DND-41 (cell line): ENCODE measurements around the gene CCDC102B.

Experiments
- ATAC-seq: fragments of 200-7000 bp; cut with Tn5 transposase; 3 replicates; pipeline ENCODE4 v1.9.1; 2021; ENCODE audit warnings: low read depth; ENCODE audit not compliant: insufficient read depth
- DNase-seq: peaks from one replicate; pipeline ENCODE4 v3.0.0-alpha.2; 2020
- H2AFZ ChIP-seq: 2 replicates; pipeline ENCODE4 v1.6.0; 2012; ENCODE audit warnings: low read depth, low read length
- H3K27ac ChIP-seq: 2 replicates; pipeline ENCODE4 v1.5.1; 2012; ENCODE audit warnings: low read length, inconsistent platforms
- H3K27me3 ChIP-seq: fragments of 200-600 bp; sonication (generic); 2 replicates; pipeline ENCODE4 v1.6.0; 2012; ENCODE audit warnings: low read length, mild to moderate bottlenecking, inconsistent platforms; ENCODE audit not compliant: insufficient read depth, poor library complexity
- H3K36me3 ChIP-seq: 2 replicates; pipeline ENCODE4 v1.5.1; 2012; ENCODE audit warnings: low read length, inconsistent platforms; ENCODE audit not compliant: insufficient read depth
- H3K4me1 ChIP-seq: 2 replicates; pipeline ENCODE4 v1.5.1; 2012; ENCODE audit warnings: mild to moderate bottlenecking, low read length; ENCODE audit not compliant: insufficient read depth
- H3K4me2 ChIP-seq: 2 replicates; pipeline ENCODE4 v1.6.0; 2012; ENCODE audit warnings: mild to moderate bottlenecking, moderate library complexity, low read length, inconsistent platforms; ENCODE audit not compliant: insufficient read depth
- H3K4me3 ChIP-seq, 2 experiments: fragments of 200-600 bp in 1 of 2; shearing (Covaris generic) in 1 of 2; 2 replicates each; pipeline ENCODE4 v1.5.1; 2012 to 2016; ENCODE audit warnings: inconsistent platforms in 2 of 2, low read length in 2 of 2, mild to moderate bottlenecking in 2 of 2, low read depth in 1 of 2, moderate library complexity in 1 of 2
- H3K79me2 ChIP-seq: 2 replicates; pipeline ENCODE4 v1.6.0; 2012; ENCODE audit warnings: low read length, inconsistent platforms; ENCODE audit not compliant: insufficient read depth
- H3K9ac ChIP-seq: 2 replicates; pipeline ENCODE4 v1.6.0; 2012; ENCODE audit warnings: low read depth, mild to moderate bottlenecking, inconsistent platforms, low read length, moderate library complexity
- H3K9me3 ChIP-seq: 2 replicates; pipeline ENCODE4 v1.5.1; 2012; ENCODE audit warnings: low read length, moderate library complexity, mild to moderate bottlenecking, inconsistent platforms; ENCODE audit not compliant: insufficient read depth, severe bottlenecking
- H4K20me1 ChIP-seq: 2 replicates; pipeline ENCODE4 v1.6.0; 2012; ENCODE audit warnings: low read length; ENCODE audit not compliant: insufficient read depth
- CTCF ChIP-seq: IDR thresholded peaks from 2 replicates; pipeline ENCODE4 v1.5.1; 2012; ENCODE audit warnings: borderline replicate concordance, low read length, moderate library complexity, mild to moderate bottlenecking; ENCODE audit not compliant: poor library complexity, severe bottlenecking; ENCODE audit errors: extremely low read depth
- EZH2 ChIP-seq: IDR thresholded peaks from 3 replicates; pipeline ENCODE4 v1.6.1; 2012; ENCODE audit warnings: borderline replicate concordance, low read depth, mild to moderate bottlenecking, moderate library complexity, low read length, inconsistent platforms; ENCODE audit not compliant: severe bottlenecking

The CCDC102B gene

GRCh38 chr18:68956650-68957049 lies 158.8 kb downstream of the CCDC102B start:
- no peaks in the 10 kb centered on the region for H4K20me1 ChIP-seq
- no peak for ATAC-seq
- no peak overlapping the region for H3K4me3 ChIP-seq
- H2AFZ ChIP-seq: no peak overlapping the region
- no peaks in the 10 kb centered on the region for H3K4me1 ChIP-seq
- H3K9ac ChIP-seq: no peak overlapping the region
- no peaks in the 10 kb centered on the region for H3K36me3 ChIP-seq
- no peaks in the 10 kb centered on the region for H3K9me3 ChIP-seq
- TF ChIP-seq EZH2: no peak
- TF ChIP-seq CTCF: no peak
- no peak overlapping the region for H3K27ac ChIP-seq
- DNase-seq: no peak
- H3K4me2 ChIP-seq: no peak overlapping the region
- no peaks in the 10 kb centered on the region for H3K79me2 ChIP-seq
- no peaks in the 10 kb centered on the region for H3K27me3 ChIP-seq

- no peak for DNase-seq
- Histone ChIP-seq H3K27ac (no peak overlapping the region), H3K4me3 (no peak overlapping the region), H3K36me3 (no peaks in the 10 kb centered on the region), H3K9me3 (no peaks in the 10 kb centered on the region), H4K20me1 (no peaks in the 10 kb centered on the region), H3K27me3 (no peaks in the 10 kb centered on the region), H3K4me1 (no peaks in the 10 kb centered on the region), H3K9ac (no peak overlapping the region), H3K79me2 (no peaks in the 10 kb centered on the region), H2AFZ (no peak overlapping the region), H3K4me2 (no peak overlapping the region)
- TF ChIP-seq EZH2 (no peak), CTCF (no peak)
- ATAC-seq: no peak
Observed at GRCh38 chr18:68960355-68960754, 162.5 kb downstream of the CCDC102B start.

DNA sequence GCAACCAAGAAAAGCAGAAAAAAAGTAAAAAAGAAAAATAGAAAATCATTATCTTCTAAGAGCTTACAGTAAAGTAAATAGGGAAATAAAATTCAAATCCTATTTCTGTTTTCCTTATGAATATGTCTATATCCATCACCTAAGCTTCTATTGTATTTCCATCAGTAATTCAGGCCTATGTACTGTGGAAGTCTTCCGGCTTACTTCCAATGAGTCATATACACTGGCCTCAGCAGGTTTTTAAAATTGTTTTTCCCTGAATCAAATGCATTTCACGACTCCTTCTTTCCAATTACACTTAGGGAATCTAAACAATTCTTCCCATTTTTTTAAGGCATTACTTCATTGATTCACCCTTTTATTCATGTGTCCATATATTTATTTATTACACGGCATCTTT lies 164.7 kb downstream of the CCDC102B start:
- Histone ChIP-seq H3K27me3 (no peaks in the 10 kb centered on the region), H3K27ac (no peak overlapping the region), H3K4me3 (no peak overlapping the region), H3K9me3 (no peaks in the 10 kb centered on the region), H4K20me1 (no peaks in the 10 kb centered on the region), H2AFZ (no peak overlapping the region), H3K4me2 (no peak overlapping the region), H3K4me1 (no peaks in the 10 kb centered on the region), H3K79me2 (no peaks in the 10 kb centered on the region), H3K9ac (no peak overlapping the region), H3K36me3 (no peaks in the 10 kb centered on the region)
- no peak for DNase-seq
- TF ChIP-seq EZH2 (no peak), CTCF (no peak)
- ATAC-seq: no peak

GRCh38 chr18:68965817-68966216 lies 167.9 kb downstream of the CCDC102B start:
- H3K79me2 ChIP-seq: no peaks in the 10 kb centered on the region
- no peak overlapping the region for H3K9ac ChIP-seq
- TF ChIP-seq EZH2 (no peak), CTCF (no peak)
- no peak overlapping the region for H3K4me3 ChIP-seq
- no peak overlapping the region for H3K4me2 ChIP-seq
- no peaks in the 10 kb centered on the region for H4K20me1 ChIP-seq
- no peak overlapping the region for H2AFZ ChIP-seq
- H3K36me3 ChIP-seq: no peaks in the 10 kb centered on the region
- H3K9me3 ChIP-seq: no peaks in the 10 kb centered on the region
- no peaks in the 10 kb centered on the region for H3K27me3 ChIP-seq
- no peak for ATAC-seq
- DNase-seq: no peak
- no peaks in the 10 kb centered on the region for H3K4me1 ChIP-seq
- H3K27ac ChIP-seq: no peak overlapping the region
